DOHH2 (cell line): ENCODE results near the gene SP4.

Experiments used
- CTCF ChIP-seq: fragments of 200-600 bp; sonication (generic); IDR thresholded peaks from one replicate; pipeline ENCODE4 v1.5.1; 2014; ENCODE audit warnings: antibody characterized with exemption, mild to moderate bottlenecking, low read depth, low read length; ENCODE audit not compliant: poor library complexity, severe bottlenecking
- EZH2phosphoT487 ChIP-seq: fragments of 200-600 bp; sonication (generic); IDR thresholded peaks from 2 replicates; pipeline ENCODE4 v1.6.1; 2017; ENCODE audit warnings: borderline replicate concordance, mild to moderate bottlenecking, antibody characterized with exemption, low read length, moderate library complexity, mixed read lengths

GRCh38 chr7:21538936-21539495 lies 111.1 kb downstream of the SP4 start:
- no peak for TF ChIP-seq CTCF
- TF ChIP-seq EZH2phosphoT487, result no peak
